ENCODE data around the gene JARID2.

- TF ChIP-seq CTCF (IDR thresholded peaks at IDR 0.05; ENCODE audit: insufficient read depth, low read depth, low read length) (no peak), EZH2 (IDR thresholded peaks at IDR 0.05; ENCODE audit: insufficient read depth, low read length) (no peak)
Observed at GRCh38 chr6:15556711-15557110, 310.8 kb downstream of the JARID2 start.
